Activated naive CD8-positive, alpha-beta T cell (primary cell): Measurements from ENCODE around the gene CTNNBIP1.

Source experiments
- H3K27ac Mint-ChIP-seq: one replicate; pipeline ENCODE4 v1.8.0; 2021; ENCODE audit warnings: mixed read lengths
- H3K27me3 Mint-ChIP-seq: one replicate; pipeline ENCODE4 v1.8.0; 2021; ENCODE audit warnings: mixed read lengths
- H3K36me3 Mint-ChIP-seq: one replicate; pipeline ENCODE4 v1.8.0; 2021; ENCODE audit warnings: mixed read lengths
- H3K4me1 Mint-ChIP-seq: one replicate; pipeline ENCODE4 v1.8.0; 2021; ENCODE audit warnings: low read depth, mixed read lengths
- H3K4me3 Mint-ChIP-seq: one replicate; pipeline ENCODE4 v1.8.0; 2021; ENCODE audit warnings: mild to moderate bottlenecking, mixed read lengths
- H3K9me3 Mint-ChIP-seq: one replicate; pipeline ENCODE4 v1.8.0; 2021; ENCODE audit warnings: low read depth, mixed read lengths

Gene CTNNBIP1

GRCh38 chr1:9843576-9843945 lies 66.5 kb downstream of the CTNNBIP1 start:
- no peaks in the 10 kb centered on the region for H3K9me3 Mint-ChIP-seq
- no peaks in the 10 kb centered on the region for H3K36me3 Mint-ChIP-seq
- H3K4me3 Mint-ChIP-seq, result no peak overlapping the region
- no peaks in the 10 kb centered on the region for H3K4me1 Mint-ChIP-seq
- no peaks in the 10 kb centered on the region for H3K27me3 Mint-ChIP-seq
- H3K27ac Mint-ChIP-seq, result no peak overlapping the region

- no peaks in the 10 kb centered on the region for H3K4me1 Mint-ChIP-seq
Observed at GRCh38 chr1:9842781-9843575, 67.1 kb downstream of the CTNNBIP1 start.

DNA sequence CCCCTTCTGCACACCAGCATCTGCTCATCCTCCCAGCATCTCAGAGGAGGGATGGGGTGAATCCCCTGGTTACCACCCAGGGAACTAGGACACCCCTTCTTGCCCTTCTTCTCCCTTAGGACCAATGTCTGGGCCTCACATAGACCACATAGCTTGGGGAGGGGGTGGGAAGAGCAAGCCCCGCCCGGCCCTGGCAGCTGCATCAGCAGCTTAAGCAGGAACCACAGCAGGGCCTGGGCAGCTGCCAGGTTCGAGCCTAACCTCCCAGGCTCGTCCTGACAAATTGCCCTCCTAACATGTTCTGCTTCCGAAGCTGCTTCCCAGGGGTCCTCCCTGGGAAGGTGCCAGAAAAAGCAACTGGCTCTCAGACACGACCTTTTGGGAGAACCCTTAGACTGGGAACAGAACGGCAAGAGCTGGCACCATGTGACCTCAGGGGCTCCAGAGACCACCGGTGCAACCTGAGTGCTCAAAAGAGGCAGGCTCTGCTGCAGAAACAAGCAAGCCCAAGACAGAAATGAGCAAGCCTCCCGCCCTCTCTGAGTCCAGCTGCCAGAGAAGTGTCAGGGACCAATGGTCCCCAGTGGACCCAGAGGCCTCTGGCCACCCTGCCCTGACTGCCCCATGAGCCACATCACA lies 67.9 kb downstream of the CTNNBIP1 start:
- H3K9me3 Mint-ChIP-seq, result no peaks in the 10 kb centered on the region
- H3K4me1 Mint-ChIP-seq, result no peaks in the 10 kb centered on the region
- H3K36me3 Mint-ChIP-seq, result no peaks in the 10 kb centered on the region
- no peak overlapping the region for H3K27ac Mint-ChIP-seq
- no peak overlapping the region for H3K4me3 Mint-ChIP-seq
- no peaks in the 10 kb centered on the region for H3K27me3 Mint-ChIP-seq

More at GRCh38 chr1:9842781-9843575, 67.1 kb downstream of the CTNNBIP1 start:
- no peaks in the 10 kb centered on the region for H3K36me3 Mint-ChIP-seq
- H3K4me3 Mint-ChIP-seq, result no peak overlapping the region
- no peak overlapping the region for H3K27ac Mint-ChIP-seq
- no peaks in the 10 kb centered on the region for H3K9me3 Mint-ChIP-seq
- H3K27me3 Mint-ChIP-seq, result no peaks in the 10 kb centered on the region

GRCh38 chr1:9841460-9841859 lies 68.6 kb downstream of the CTNNBIP1 start:
- Mint-ChIP-seq H3K4me3 (no peak overlapping the region), H3K27me3 (no peaks in the 10 kb centered on the region), H3K27ac (no peak overlapping the region), H3K4me1 (no peaks in the 10 kb centered on the region), H3K9me3 (no peaks in the 10 kb centered on the region), H3K36me3 (no peaks in the 10 kb centered on the region)

DNA sequence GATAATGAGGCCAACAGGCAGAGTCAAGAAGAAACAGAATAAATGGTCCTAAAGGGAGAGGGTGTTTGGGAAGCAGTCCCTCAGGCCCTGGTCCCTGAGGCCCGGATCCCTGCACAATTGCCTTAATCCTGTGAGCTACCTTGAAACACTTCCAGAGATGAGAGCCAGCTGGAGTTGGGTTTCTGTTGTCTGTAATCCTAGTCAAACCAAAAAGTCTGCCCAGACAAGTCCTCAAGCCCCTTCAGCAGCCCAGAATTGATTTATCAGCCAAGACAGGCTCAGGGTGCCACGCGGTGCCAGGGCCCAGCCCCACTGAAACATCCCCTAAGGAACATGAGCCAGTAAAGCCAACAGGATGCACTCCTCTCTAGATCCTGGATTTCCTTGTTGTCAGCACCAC lies 69.9 kb downstream of the CTNNBIP1 start:
- Mint-ChIP-seq H3K27ac (no peak overlapping the region), H3K27me3 (no peaks in the 10 kb centered on the region), H3K36me3 (no peaks in the 10 kb centered on the region), H3K4me3 (no peak overlapping the region), H3K9me3 (no peaks in the 10 kb centered on the region), H3K4me1 (no peaks in the 10 kb centered on the region)

- no peak overlapping the region for H3K27ac Mint-ChIP-seq
- no peaks in the 10 kb centered on the region for H3K9me3 Mint-ChIP-seq
- no peaks in the 10 kb centered on the region for H3K36me3 Mint-ChIP-seq
- no peak overlapping the region for H3K4me3 Mint-ChIP-seq
- no peaks in the 10 kb centered on the region for H3K27me3 Mint-ChIP-seq
- no peaks in the 10 kb centered on the region for H3K4me1 Mint-ChIP-seq
Observed at GRCh38 chr1:9838946-9839345, 71.1 kb downstream of the CTNNBIP1 start.

DNA sequence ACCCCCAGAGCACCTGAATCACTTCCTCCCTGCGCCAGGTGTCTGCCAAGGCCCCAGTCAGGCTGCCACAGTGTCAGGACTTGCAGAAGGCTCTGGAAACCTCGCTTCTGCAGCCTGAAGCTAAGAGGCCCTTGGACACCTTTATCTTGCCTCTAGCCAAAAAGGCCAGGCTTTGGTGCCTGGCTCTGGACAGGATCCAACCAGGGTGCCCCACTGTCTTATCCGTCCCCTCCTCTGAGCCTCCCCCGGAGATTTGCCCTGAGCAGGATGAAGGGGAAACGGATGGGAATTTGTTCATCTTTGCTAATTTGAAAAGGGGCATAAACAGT lies 73.5 kb downstream of the CTNNBIP1 start:
- Mint-ChIP-seq H3K27me3 (no peaks in the 10 kb centered on the region), H3K4me3 (no peak overlapping the region), H3K27ac (no peak overlapping the region), H3K36me3 (no peaks in the 10 kb centered on the region), H3K9me3 (no peaks in the 10 kb centered on the region), H3K4me1 (no peaks in the 10 kb centered on the region)

DNA sequence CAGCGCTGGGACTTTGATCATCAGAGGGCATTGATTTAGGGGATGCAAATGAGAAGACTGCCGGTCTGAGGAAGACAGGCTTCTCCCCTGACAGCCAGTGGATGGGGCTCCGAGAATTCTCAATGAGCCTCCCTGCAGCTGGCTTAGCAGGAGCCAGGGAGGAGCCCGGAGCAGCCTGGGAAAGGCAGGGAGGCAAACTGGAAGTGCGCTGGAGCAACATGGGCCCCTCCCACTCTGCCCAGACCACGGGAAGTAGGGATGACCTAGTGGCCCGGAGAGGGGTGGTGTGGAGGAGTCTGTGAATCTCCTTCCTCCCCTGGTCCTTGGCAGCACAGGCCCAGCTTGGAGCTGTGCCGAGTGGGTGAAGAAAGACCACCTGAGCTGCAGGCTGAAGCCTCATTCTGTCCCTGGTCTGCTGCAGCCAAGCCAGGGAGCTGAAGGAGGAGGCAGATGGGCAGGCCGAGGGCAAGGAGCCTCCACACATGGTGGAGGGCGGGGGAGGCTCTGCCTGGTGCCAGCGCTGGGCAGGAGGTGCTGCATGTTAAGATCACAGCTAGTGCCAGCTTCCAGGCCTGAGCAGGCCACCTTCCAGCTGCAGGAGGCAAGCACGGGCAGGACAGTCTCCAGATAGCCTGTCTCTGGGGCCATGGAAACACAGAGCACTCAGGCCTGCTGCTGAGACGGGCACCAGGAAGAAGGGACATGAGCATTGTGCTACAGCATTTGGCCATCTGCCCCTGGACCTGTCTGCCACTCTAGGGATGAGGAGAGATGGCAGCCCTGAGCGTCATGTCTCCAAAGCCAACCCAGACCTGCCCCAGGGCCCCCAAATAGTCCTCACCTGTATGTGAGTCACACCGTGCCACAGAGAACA lies 74.1 kb downstream of the CTNNBIP1 start:
- no peaks in the 10 kb centered on the region for H3K36me3 Mint-ChIP-seq
- H3K4me3 Mint-ChIP-seq, result no peak overlapping the region
- H3K9me3 Mint-ChIP-seq, result no peaks in the 10 kb centered on the region
- no peaks in the 10 kb centered on the region for H3K4me1 Mint-ChIP-seq
- no peaks in the 10 kb centered on the region for H3K27me3 Mint-ChIP-seq
- no peak overlapping the region for H3K27ac Mint-ChIP-seq

DNA sequence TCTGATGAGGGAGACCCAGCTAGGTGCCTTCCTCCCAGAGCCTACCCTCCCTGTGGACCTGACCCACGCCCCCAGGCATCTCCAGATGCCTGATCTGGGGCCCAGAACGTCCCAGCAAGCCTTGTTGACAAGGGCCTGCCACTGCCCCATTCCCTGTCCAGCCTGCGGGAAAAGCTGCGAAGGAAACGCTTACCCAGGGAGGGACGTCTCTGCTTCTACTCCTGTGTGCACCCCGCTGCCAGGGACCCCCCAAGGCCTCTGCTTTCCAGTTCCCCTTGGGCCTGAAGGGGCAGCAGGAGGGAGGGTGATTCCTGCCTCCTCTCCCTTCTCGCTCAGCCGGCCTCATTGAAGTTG lies 74.7 kb downstream of the CTNNBIP1 start:
- Mint-ChIP-seq H3K27me3 (no peaks in the 10 kb centered on the region), H3K36me3 (no peaks in the 10 kb centered on the region), H3K9me3 (no peaks in the 10 kb centered on the region), H3K27ac (no peak overlapping the region), H3K4me1 (no peaks in the 10 kb centered on the region), H3K4me3 (no peak overlapping the region)

DNA sequence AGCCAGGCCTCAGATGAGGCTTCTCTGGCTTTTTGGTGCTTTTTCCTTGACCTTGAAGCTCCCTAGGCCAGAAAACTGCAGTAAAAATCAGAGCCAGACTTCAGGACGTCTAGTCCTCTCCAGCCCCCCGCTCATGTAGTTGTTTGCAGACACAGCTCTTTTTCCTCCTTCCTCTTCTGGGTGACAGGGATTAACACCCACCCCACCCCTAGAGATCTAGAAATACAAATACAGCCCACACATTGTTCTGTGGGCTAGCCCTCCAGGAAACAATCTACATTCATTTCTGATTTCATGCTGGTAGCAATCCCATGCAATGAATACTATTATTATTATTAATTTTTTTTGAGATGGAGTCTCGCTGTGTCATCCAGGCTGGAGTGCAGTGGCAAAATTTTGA lies 76.4 kb downstream of the CTNNBIP1 start:
- Mint-ChIP-seq H3K4me3 (no peak overlapping the region), H3K4me1 (no peaks in the 10 kb centered on the region)

DNA sequence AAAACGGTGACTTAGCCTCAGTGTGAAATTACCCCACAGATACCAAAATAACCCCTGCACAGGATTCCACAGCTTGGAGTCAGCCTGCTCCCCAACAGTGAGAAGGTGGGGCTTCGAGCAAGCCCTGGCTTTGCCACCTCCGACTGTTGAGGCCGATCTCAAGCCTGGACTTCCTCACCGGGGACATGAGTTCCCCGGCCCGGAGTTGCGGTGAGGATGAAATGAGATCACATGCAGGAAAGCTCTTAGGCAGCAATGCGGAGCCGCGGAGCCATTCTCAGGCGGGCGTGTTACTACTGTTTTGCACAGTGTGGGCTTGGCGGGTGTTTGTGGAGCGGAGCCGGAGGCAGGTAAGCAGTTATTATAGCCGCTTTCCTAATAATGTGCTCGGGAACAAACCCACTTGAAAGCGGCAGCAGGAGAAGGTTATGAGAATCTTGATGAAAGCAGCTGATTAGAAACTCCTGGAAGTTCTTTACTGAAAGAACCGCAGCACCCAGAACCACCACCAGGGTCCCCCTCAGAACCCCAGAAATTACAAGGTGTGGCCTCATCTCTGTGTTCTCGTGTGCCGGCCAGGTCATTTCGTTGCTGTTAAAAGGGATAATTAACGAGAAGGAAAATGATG lies 82.4 kb downstream of the CTNNBIP1 start:
- Mint-ChIP-seq H3K27me3 (no peaks in the 10 kb centered on the region), H3K4me3 (no peak overlapping the region), H3K27ac (no peak overlapping the region), H3K4me1 (peaks cover 19% of the 10 kb centered on the region), H3K36me3 (no peaks in the 10 kb centered on the region), H3K9me3 (no peaks in the 10 kb centered on the region)

More for the DNA sequence above, 76.4 kb downstream of the CTNNBIP1 start:
- no peaks in the 10 kb centered on the region for H3K36me3 Mint-ChIP-seq
- no peak overlapping the region for H3K27ac Mint-ChIP-seq
- H3K27me3 Mint-ChIP-seq, result no peaks in the 10 kb centered on the region
- no peaks in the 10 kb centered on the region for H3K9me3 Mint-ChIP-seq

- peak overlapping the region; percentile 34 for H3K27ac Mint-ChIP-seq
- no peaks in the 10 kb centered on the region for H3K36me3 Mint-ChIP-seq
- H3K9me3 Mint-ChIP-seq, result no peaks in the 10 kb centered on the region
- peaks cover 29% of the 10 kb centered on the region for H3K4me1 Mint-ChIP-seq
- H3K27me3 Mint-ChIP-seq, result no peaks in the 10 kb centered on the region
- H3K4me3 Mint-ChIP-seq, result no peak overlapping the region
Observed at GRCh38 chr1:9826616-9827015, 83.5 kb downstream of the CTNNBIP1 start.

GRCh38 chr1:9826087-9826486 lies 84.0 kb downstream of the CTNNBIP1 start:
- Mint-ChIP-seq H3K4me3 (peak overlapping the region; percentile 74), H3K27ac (peak overlapping the region; percentile 64), H3K9me3 (no peaks in the 10 kb centered on the region)

GRCh38 chr1:9825093-9826074 lies 84.7 kb downstream of the CTNNBIP1 start:
- Mint-ChIP-seq H3K36me3 (no peaks in the 10 kb centered on the region), H3K4me3 (peak overlapping the region; percentile 74), H3K27ac (peak overlapping the region; percentile 64), H3K9me3 (no peaks in the 10 kb centered on the region), H3K4me1 (peaks cover 34% of the 10 kb centered on the region), H3K27me3 (no peaks in the 10 kb centered on the region)

More at GRCh38 chr1:9826087-9826486, 84.0 kb downstream of the CTNNBIP1 start:
- Mint-ChIP-seq H3K36me3 (no peaks in the 10 kb centered on the region), H3K27me3 (no peaks in the 10 kb centered on the region), H3K4me1 (peaks cover 30% of the 10 kb centered on the region)
